GM18508 (cell line): ENCODE results near the gene PHETA1.
"Not testable (repeated sequence)": the region's sequence is repeated elsewhere in the genome, so short reads cannot be mapped to it uniquely, and the experiment has no call there.

ENCODE experiments used
- ATAC-seq: cut with Tn5 transposase; IDR thresholded peaks from one replicate; pipeline ENCODE4 v1.9.1; 2021; ENCODE audit warnings: moderate number of reproducible peaks; ENCODE audit not compliant: insufficient read depth, unreplicated experiment

The PHETA1 gene

DNA sequence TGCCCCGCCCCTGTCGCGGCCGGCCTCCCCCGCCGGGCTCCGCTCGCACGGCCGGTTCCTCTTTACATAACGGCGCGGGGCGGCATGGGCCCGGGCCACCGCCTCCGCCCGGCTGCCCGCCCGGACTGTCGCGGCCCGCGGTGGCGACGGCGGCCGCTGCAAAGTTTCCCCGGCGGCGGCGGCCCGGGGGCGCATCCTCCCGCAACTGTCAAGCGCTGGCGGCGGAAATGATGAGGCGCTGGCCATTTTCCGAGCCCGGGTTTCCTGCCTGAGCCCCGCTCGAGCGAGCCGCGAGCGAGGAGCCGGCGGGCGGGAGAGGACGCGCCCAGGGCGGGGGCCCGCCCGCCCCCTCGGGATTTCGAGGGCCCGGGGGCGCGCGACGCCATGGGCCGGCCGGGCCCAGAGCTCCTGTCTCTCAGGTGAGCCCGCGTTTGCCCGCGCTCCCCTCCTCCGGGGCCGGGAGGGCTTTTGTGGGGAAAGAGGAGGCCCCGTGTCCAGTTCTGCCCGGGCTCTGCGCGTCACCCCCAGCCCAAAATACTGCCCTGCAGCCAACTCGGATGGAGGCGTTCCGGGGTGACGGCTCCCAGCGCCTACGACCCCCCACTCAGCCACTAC lies 37.1 kb upstream of the PHETA1 start, which contains the start of gene SH2B3:
Gene SH2B3, plus strand, starts transcription at position 65 of the 615 bp plus-strand sequence. CDS start 12,223 bp downstream, outside the sequence.
- ATAC-seq = no peak

DNA sequence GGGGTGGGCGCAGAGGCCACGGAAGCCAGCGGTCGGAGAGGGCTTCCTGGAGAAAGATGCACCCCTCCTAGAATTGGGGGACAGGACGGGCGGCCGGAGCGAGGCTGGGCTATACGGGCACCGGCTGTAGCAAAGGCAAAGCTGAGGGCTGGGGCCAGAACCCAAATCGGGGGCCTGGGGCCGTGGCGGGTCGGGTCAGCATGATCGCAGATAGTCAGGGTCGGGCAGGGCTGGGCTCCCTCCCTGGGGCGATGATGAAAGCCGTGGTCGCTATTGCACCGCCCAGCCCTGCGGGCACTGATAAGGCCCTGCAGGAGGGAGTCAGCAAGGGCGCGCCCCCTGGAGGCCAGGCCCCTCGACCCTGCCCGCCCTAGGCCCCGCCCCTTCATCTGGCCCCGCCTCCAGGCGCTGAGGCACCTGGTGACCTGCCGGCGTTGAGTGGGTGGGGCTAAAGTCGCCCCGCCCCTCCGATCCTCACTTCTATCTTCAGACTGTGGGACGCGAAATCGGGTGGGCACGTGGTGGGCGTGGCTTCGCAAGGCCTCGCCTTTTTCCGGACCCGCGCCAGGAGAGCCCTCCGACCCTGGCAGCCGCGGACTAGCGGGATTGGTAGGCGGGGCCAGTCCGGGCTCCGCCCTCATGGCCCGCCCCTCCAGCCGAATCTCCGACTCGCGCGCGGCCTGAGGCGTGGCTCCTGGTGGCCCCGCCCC lies 36.4 kb upstream of the PHETA1 start:
- ATAC-seq = peak; percentile 34

DNA sequence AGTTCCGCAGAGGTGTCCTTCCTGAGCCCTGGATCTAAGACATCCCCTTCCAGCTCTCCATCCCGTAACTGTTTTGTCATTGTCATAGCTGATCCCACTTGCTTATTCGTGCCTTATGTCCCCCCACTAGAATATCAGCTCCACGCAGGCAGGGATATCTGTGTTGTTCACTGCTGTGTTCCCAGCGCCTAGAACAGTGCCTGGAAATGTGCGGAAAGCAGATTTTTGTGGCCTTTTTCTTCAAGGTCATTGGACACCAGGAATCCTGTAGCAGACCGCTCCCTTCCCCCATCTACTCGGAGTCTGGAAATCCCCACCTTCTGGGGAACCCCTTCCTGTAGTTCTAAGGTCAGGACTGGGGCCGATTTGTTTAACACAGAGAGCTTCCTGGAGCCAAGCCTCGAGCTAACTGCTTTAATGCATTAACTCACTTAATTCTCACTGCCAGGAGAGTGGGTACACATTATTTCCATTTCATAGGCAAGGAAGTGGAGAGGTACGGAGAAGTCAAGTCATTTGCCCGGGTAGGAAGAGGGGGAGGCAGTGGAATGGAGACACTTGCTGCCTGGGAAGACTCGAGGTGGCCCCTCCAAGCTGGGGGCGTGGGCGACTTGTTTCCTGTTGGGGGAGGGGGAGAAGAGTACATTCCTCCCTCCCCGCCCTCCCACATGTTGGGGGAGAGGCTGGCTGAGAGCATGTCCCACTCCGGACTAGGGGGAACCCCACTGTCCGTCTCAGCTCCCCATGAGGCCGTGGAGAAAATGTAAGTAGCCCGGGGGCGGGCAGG lies 35.7 kb upstream of the PHETA1 start:
- ATAC-seq = no peak

DNA sequence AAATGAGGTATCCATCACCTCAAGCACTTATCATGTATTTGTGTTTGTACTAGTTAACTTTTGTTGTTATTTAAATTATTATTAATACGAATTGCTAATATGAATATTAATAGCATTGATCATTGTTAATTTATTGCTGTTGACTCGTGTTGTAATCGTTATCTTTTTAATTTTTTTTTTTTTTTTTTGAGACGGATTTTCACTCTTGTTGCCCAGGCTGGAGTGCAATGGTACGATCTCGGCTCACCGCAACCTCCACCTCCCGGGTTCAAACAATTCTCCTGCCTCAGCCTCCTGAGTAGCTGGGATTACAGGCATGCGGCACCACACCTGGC lies 33.6 kb upstream of the PHETA1 start:
- not testable (repeated sequence) for ATAC-seq

DNA sequence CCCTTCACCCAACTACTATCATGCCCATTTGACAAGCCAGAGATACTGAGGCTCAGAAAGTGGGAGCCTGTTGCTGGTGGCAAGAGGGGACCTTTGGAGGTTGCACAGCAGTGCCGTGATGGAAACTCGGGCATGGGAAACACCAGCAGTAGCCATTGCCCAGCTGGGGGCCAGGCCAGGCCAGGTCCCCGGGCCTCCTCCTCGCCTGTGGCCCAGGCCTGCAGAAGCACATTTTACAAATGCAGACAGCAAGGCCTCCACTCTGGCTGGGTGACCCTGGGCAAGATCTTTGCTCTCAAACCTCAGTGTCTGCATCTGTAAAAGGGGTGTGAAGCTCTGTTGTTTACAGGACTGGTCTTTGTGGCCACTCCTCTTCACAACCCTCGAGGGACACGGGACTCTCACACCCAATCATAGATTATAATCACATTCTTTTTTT lies 32.3 kb upstream of the PHETA1 start:
- no peak for ATAC-seq

DNA sequence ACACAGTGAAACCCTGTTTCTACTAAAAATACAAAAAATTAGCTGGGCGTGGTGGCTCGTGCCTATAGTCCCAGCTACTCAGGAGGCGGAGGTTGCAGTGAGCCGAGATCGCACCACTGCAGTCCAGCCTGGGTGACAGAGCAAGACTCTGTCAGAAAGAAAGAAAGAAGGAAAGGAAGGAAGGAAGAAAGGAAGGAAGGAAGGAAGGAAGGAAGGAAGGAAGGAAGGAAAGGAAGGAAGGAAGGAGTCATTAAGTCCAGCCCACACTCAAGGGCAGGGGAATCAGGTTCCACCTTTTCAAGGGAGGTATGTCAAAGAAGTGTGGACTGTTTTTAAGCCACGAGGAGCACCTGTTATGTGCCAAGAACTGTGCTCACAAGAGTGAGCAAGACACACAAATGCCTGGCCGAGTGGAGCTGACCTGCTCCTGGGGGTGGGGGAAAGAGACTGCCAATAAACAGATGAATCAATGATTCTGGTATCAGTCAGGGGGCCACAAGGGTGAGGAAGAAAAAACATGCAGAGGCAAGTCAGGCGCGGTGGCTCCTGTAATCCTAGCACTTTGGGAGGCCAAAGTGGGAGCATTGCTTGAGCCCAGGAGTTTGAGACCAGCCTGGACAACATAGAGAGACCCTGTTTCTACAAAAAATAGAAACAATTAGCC lies 31.0 kb upstream of the PHETA1 start:
- not testable (repeated sequence) for ATAC-seq

DNA sequence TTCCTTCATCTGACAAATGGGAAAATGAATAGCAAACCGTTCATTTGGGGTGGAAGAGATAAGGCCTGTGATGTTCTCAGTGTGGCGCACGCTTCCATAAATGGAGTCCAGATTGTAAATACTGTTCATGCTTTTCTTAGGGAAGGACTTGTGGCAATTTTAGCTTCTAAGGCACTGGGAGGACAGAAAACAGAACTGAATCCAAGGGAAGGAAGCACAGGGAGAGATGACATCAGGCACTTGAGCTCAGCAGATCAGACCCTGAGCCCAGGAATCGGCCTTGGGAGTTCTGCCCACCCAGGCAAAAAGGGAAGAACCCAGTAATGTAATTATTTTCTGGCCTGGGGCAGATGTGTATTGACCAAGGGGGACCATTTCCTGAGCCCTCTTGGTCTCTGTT lies 29.6 kb upstream of the PHETA1 start:
- no peak for ATAC-seq

DNA sequence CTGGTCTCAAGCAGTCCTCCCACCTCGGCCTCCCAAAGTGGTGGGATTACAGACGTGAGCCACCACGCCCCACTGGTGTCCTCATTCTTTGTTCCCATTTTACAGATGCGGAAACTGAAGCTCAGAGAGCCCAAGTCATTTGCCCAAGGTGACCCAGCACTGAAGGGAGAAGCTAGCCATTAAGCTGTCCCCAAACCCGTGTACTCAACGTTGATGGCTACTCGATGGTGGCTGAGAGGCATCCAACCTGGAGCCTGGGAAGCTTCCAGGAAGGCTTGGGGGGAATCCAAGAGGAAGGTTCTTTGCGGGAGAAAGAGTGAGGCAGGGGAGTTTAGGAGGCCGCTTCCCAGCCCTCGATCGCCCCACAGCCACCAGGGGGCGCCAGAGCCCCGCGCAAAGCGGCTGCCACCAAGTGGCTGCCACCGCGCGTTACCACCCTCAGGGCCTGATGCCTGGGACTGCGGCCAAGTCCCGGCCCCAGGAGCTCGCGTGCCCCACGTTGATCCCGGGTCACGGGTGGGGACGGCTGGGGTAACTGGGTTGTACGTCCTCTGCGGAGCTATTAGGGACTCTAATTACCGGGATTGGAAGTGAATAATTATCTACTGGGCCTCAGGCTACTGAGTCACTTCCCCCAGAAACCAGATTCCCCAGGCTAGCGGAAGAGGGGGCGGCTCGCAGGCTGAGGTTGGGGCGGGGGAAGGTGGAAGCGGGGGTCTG lies 28.0 kb upstream of the PHETA1 start:
- no peak for ATAC-seq

DNA sequence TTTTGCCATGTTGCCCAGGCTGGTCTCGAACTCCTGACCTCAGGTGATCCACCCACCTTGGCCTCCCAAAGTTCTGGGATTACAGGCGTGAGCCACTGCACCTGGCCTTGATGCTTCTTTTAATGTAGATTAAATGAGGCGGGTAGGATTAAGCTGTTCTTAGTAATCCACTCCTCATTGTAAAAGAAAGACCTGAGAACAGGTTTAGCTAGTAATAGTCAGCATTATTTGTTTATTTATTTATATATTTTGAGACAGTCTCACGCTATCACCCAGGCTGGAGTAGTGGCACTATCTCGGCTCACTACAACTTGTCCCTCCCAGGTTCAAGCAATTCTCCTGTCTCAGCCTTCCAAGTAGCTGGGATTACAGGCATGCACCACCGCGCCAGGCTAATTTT lies 27.4 kb upstream of the PHETA1 start:
- not testable (repeated sequence) for ATAC-seq

DNA sequence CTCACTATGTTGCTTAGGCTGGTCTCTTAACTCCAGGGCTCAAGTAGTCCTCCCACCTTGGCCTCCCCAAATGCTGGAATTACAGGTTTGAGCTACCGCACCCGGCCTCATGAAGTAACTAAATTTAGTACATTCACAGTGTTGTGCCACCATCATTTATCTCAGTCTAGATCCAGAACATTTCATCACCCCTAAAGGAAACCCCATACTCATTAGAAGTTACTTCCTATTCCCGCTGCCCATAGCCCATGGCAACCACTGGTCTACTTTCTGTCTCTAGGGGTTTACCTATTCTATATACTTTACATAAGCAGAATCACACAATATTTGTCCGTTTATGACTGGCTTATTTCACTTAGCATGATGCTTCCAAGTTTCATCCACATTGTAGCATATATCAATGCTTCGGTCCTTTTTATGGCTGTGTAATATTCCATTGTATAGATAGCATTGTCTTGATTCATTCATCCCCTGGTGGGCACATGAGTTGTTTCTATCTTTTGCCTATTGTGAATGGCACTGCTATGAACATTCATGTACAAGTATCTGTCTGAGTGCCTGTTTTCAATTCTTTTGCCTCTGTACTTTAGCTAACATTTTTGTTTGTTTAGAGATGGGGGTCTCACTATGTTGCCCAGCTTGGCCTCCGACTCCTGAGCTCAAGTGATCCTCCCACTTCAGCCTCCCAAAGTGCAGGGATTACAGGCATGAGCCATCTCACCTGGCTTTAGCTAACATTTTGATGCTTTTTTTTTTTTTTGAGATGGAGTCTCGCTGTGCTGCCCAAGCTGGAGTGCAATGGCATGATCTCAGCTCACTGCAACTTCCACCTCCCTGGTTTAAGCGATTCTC lies 26.7 kb upstream of the PHETA1 start:
- ATAC-seq = no peak

DNA sequence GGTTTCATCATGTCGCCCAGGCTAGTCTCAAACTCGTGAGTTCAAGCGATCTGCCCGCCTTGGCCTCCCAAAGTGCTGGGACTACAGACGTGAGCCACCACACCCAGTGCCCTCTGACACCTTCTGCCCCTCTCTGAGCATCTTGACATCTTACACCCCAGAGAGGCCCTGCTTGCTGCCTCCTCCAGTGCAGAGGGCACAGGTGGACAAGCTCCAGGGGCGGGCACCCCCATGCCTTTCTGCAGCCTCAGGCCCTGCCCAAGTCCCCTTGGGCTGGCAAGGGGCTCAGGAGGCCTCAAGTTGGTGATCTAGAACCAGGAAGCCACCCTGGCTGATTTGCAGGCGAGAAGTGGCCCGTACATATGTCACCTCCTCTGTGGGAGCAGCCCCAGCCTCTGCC lies 25.6 kb upstream of the PHETA1 start:
- no peak for ATAC-seq

DNA sequence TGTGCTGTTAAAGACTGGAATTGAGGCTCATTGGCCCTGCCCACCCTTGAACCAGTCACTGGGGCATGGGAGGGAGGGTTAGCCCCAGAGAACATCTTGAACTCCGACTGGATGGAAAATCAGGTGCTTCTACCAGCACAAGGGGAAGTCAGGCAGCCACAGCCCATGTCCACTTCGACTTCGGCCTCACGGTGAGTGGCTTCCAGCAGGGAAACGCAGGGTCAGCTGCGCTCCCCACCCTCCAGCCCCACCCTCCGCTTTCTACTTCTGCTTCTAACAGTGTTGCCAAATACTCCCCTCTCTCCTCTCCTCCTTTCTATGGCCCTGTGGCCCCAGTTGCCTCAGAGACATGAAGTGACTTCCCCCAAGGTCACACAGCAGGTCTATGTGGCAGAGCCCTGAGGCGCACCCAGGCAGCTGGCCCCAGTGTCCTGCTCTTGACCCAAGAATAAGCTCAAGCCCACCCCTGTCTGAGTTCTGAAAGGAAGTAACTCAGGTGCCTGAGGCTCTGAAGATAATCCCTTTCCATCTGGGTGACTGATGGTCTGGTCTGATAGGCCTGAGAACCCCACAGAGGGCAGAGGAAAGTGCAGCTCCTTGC lies 24.9 kb upstream of the PHETA1 start:
- ATAC-seq = no peak

DNA sequence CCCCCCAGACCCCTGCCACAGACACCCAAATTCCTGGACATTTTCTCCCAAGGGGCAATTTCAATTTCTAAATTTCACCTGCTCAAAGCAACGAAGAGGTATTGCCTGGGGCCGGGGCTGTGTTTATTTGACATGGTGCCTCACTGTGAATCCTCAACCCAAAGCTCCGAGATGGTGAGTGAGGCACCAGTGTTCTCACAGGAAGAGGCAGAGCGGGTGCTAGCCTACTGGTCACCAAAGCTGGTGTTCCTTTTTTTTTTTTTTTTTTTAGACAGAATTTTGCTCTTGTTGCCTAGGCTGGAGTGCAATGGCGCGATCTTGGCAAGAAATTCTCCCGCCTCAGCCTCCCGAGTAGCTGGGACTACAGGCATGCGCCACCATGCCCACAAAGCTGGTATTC lies 22.0 kb upstream of the PHETA1 start:
- no peak for ATAC-seq

DNA sequence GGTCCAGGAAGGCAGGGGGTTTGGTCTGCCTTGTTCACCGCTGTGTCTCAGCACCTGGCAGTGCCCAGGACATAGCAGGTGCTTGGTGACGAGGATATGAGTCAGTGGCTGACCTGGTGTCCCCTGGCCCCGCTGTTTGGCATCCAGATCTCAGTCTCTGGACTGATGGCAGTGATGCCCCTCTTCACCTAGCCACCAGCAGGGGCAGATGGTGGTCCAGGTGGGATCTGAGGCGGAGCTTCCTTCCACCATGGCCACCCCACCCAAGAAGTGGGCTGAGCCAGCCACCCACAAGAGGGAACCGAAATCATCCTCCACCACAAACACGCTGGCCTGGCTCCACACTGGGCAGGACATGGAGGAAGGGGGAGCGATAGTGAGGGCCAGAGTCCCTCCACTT lies 20.7 kb upstream of the PHETA1 start:
- no peak for ATAC-seq

DNA sequence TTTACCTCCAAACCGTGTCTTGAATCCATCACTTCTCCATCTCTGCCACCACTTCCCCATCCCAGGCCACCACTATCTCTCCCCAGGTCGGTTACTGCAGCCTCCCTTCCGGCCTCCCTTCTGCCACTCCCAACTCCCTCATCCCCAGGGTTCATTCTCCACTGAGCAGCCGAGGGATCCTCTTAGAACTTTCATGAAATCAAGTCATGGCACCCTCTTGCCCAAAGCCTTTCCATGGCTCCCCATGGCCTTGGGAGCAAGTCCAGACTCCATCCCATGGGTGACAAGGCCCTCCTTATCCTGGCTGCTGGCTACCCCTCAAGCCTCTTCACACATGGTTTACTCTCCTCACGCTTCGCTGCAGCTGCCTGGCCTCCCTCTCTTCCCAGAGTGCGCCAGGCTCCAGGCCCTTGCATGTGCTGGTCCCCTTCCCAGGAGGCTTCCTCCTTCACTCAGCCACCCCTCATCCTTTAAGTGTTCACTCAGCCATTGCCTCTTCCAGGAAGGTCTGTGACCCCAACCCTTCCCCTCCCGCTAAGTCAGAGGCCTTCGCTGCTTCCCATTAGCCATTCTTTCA lies 18.9 kb upstream of the PHETA1 start:
- no peak for ATAC-seq

DNA sequence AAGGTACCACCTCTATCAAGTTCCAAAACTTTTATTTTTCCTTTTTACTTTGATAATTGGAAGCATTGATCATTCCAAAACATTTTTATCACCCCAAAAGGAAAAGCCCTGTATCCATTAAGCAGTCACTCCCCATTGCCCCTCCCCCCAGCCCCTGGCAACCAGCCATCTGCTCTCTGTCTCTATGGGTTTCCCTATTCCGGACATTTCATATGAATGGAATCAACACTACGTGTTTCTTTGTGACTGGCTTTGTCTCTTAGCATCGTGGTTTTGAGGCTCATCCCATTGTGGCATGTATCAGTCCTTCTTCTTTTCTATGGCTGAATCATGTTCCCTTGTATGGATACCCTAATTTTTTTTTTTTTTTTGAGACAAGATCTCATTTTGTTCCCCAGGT lies 18.0 kb upstream of the PHETA1 start:
- no peak for ATAC-seq

DNA sequence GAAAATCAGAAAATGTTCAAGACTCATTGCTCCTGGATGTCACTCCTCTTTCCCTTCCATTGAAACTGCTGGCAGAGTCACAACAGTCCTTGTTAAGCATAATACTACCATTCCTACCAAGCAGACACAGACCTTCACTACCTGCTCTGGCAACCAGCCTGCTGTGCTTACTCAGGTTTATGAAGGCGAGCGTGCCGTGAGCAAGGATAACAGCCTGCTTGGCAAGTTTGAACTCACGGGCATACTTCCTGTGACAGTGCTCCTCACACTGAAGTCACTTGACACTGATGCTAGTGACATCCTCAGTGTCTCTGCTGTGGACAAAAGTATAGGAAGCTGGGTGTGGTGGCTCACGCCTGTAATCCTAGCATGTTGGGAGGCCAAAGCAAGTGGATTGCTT lies 15.7 kb upstream of the PHETA1 start:
- ATAC-seq = no peak

DNA sequence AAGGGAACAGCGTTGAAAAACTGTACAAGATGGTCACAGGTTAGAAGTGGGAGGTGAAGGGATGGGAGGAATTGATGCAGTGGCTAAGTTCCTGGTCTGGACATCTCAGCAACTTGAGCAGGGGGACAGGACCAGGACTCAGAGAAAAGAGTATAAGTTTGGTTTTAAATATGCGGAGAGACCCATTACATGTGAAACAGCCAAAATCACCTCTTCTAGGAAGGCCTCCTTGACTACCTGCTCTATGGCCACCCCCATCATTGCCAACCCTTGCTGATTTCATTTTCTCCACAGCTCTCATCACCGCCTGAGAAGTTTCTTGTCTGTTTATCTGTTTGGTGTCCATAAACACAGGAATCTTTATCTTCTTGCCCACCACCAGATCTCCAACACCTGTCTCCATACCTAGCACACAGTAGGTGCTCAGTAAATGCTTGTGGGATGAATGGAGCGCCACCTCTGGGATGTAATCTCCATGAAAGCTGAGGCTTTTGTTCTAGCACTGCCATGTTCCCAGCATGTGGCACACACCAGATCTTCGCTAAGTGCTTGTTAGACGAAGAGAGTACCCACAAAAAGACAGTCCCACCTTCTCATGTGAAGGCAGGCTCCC lies 11.2 kb upstream of the PHETA1 start:
- no peak for ATAC-seq
